K562 (cell line): ENCODE data around the gene KCNC4. TPM values are rescaled to one million over a fixed set of nuclear protein-coding genes. Genes with fewer than 3 reads are reported as not detected.
A peak's percentile ranks its signal among the peaks of the same experiment; 100 is the strongest.

ENCODE experiments used
- CBX5 ChIP-seq: IDR thresholded peaks from 2 replicates; pipeline ENCODE4 v1.6.1; 2014; ENCODE audit warnings: low read depth, borderline replicate concordance
- CTBP1 ChIP-seq: fragments of 450-650 bp; IDR thresholded peaks from 2 replicates; pipeline ENCODE4 v1.6.1; 2016; ENCODE audit warnings: borderline replicate concordance
- GTF2F1 ChIP-seq: IDR thresholded peaks from 2 replicates; pipeline ENCODE4 v1.6.1; 2011; ENCODE audit warnings: low read depth, low read length, improper control_type of control experiment
- HDGF ChIP-seq: fragments of 450-650 bp; IDR thresholded peaks from 2 replicates; pipeline ENCODE4 v1.6.1; 2016
- HIVEP1 ChIP-seq: fragments of 250-450 bp; sonication (Bioruptor Pico); IDR thresholded peaks from 2 replicates; pipeline ENCODE4 v1.4.0; 2020; ENCODE audit warnings: mild to moderate bottlenecking
- LEF1 ChIP-seq: fragments of 450-650 bp; IDR thresholded peaks from 2 replicates; pipeline ENCODE4 v1.6.1; 2016; ENCODE audit warnings: mild to moderate bottlenecking
- RBM22 ChIP-seq: fragments of 200-400 bp; formaldehyde crosslinking; IDR thresholded peaks from 2 replicates; pipeline ENCODE4 v1.6.1; 2018; ENCODE audit warnings: low read length, low read depth; ENCODE audit not compliant: poor library complexity, severe bottlenecking
- TCF3 ChIP-seq: sonication (generic); formaldehyde crosslinking; IDR thresholded peaks from 2 replicates; pipeline ENCODE4 v1.4.0; 2020; ENCODE audit warnings: mild to moderate bottlenecking, missing genetic modification reagents
- TRIM24 ChIP-seq, 2 experiments: fragments of 450-650 bp; IDR thresholded peaks; 2 replicates each; pipeline ENCODE4 v1.6.1; 2016
- TRIM28 ChIP-seq: fragments of 450-650 bp; IDR thresholded peaks from 2 replicates; pipeline ENCODE4 v1.6.1; 2017
- XRCC5 ChIP-seq: fragments of 200-400 bp; formaldehyde crosslinking; IDR thresholded peaks from 2 replicates; pipeline ENCODE4 v1.6.1; 2017; ENCODE audit warnings: low read depth, mild to moderate bottlenecking, low read length
- ZNF253 ChIP-seq: fragments of 250-450 bp; sonication (Bioruptor Pico); conservative IDR thresholded peaks from 2 replicates; pipeline ENCODE4 v1.6.1; 2021; ENCODE audit warnings: mild to moderate bottlenecking
- polyA plus RNA-seq, 8 experiments: library from polyadenylated mRNA; depleted of rRNA in 4 of 8; stranded (reverse) in 5 of 8; unstranded in 3 of 8; fragments of >200 nt; fragmentation: Nextera tagmentation in 2 of 8; fragmentation: Illumina TruSeq in 1 of 8; extraction: Ambion mirVana in 2 of 8; extraction: Trizol in 1 of 8; gene quantifications; 2 replicates each; pipeline versions ENCODE4 v1.2.1 to v1.2.3, GENCODE V29; 2011 to 2014; ENCODE audit warnings: inconsistent platforms in 1 of 8, missing spikeins in 1 of 8
- total RNA-seq, 7 experiments: library from RNA; depleted of rRNA in 6 of 7; stranded (reverse); fragments of >200 nt in 6 of 7; fragmentation: Illumina TruSeq in 2 of 7; extraction: Trizol in 2 of 7; gene quantifications; 2 replicates each; pipeline versions ENCODE4 v1.2.1 to v1.2.3, GENCODE V29; 2011 to 2021; ENCODE audit warnings: low replicate concordance in 1 of 7
- TF ChIP-seq, protein P1 (sequence below): fragments of 150-350 bp; conservative IDR thresholded peaks from 2 replicates; pipeline ENCODE4 v1.6.1; 2014; ENCODE audit warnings: low read length
- TF ChIP-seq, protein P2 (sequence below): sonication (generic); formaldehyde crosslinking; IDR thresholded peaks from 2 replicates; pipeline ENCODE4 v1.8.1; 2023; ENCODE audit warnings: mild to moderate bottlenecking, missing genetic modification reagents, moderate library complexity
- TF ChIP-seq, protein P3 (sequence below): IDR thresholded peaks from 3 replicates; pipeline ENCODE4 v1.6.1; 2011; ENCODE audit warnings: borderline replicate concordance, mild to moderate bottlenecking, moderate library complexity; ENCODE audit not compliant: insufficient read length; ENCODE audit errors: extremely low read depth

Gene KCNC4
- total and polyA plus RNA-seq, 9 of the 15 experiments (the other 6 are each of a cell fraction or from before 2014, with no cell fraction given), result 0.07 to 1.8 (median 0.73) TPM

DNA sequence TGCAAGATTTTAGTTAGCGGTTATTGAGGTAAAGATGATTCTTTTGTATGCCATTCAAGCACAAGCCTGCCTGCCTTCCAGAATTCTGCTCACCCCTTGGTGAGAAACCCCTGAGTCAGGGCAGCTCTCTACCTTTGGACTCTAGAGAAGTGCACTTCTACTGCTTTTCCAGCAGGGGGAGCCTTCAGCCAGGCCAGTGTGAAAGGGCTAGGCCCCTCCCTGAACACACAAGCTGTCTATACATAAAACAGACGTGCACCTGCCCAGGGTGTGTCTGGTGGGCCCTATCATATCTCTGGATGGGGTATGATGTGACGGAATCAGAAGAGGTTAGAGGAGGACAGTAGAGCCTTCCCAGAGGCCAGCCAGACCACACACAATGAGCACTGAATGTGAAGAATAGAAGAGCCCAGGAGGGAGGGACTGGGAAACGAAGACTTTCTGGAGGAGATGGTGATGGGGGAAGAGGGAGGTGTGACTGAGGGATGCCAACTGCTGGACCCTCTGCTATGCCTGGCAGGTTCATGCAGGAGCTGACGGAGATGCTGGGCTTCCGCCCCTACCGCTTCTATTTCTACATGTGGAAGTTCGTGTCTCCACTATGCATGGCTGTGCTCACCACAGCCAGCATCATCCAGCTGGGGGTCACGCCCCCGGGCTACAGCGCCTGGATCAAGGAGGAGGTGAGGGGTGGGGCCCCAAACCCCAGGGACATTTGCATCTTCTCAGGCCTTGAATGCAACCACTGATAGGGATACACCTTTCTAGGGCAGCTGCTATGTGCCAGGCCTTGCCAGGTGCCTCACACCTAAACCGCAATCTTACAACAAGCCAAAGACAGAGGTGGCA lies 13.0 kb upstream of the KCNC4 start (continued):
- TF ChIP-seq RBM22 (no peak), XRCC5 (peak; percentile 61; the same call in 1 of the 2 replicates), HDGF (no peak), TCF3 (CRISPR knock-in tag) (no peak), CTBP1 (no peak), GTF2F1 (no peak), CBX5 (no peak), TRIM24 (IDR thresholded peaks at IDR 0.05) (no peak), LEF1 (no peak), ZNF253 (CRISPR knock-in tag) (0 out of 2 replicates have a peak, but pooled peaks have one; percentile 37), HIVEP1 (no peak), TRIM28 (no peak)
- TF ChIP-seq, protein P1, sequence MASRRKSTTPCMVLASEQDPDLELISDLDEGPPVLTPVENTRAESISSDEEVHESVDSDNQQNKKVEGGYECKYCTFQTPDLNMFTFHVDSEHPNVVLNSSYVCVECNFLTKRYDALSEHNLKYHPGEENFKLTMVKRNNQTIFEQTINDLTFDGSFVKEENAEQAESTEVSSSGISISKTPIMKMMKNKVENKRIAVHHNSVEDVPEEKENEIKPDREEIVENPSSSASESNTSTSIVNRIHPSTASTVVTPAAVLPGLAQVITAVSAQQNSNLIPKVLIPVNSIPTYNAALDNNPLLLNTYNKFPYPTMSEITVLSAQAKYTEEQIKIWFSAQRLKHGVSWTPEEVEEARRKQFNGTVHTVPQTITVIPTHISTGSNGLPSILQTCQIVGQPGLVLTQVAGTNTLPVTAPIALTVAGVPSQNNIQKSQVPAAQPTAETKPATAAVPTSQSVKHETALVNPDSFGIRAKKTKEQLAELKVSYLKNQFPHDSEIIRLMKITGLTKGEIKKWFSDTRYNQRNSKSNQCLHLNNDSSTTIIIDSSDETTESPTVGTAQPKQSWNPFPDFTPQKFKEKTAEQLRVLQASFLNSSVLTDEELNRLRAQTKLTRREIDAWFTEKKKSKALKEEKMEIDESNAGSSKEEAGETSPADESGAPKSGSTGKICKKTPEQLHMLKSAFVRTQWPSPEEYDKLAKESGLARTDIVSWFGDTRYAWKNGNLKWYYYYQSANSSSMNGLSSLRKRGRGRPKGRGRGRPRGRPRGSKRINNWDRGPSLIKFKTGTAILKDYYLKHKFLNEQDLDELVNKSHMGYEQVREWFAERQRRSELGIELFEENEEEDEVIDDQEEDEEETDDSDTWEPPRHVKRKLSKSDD, result no peak
- TF ChIP-seq, protein P2, sequence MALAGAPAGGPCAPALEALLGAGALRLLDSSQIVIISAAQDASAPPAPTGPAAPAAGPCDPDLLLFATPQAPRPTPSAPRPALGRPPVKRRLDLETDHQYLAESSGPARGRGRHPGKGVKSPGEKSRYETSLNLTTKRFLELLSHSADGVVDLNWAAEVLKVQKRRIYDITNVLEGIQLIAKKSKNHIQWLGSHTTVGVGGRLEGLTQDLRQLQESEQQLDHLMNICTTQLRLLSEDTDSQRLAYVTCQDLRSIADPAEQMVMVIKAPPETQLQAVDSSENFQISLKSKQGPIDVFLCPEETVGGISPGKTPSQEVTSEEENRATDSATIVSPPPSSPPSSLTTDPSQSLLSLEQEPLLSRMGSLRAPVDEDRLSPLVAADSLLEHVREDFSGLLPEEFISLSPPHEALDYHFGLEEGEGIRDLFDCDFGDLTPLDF (CRISPR knock-in tag), result no peak
- TF ChIP-seq, protein P3, sequence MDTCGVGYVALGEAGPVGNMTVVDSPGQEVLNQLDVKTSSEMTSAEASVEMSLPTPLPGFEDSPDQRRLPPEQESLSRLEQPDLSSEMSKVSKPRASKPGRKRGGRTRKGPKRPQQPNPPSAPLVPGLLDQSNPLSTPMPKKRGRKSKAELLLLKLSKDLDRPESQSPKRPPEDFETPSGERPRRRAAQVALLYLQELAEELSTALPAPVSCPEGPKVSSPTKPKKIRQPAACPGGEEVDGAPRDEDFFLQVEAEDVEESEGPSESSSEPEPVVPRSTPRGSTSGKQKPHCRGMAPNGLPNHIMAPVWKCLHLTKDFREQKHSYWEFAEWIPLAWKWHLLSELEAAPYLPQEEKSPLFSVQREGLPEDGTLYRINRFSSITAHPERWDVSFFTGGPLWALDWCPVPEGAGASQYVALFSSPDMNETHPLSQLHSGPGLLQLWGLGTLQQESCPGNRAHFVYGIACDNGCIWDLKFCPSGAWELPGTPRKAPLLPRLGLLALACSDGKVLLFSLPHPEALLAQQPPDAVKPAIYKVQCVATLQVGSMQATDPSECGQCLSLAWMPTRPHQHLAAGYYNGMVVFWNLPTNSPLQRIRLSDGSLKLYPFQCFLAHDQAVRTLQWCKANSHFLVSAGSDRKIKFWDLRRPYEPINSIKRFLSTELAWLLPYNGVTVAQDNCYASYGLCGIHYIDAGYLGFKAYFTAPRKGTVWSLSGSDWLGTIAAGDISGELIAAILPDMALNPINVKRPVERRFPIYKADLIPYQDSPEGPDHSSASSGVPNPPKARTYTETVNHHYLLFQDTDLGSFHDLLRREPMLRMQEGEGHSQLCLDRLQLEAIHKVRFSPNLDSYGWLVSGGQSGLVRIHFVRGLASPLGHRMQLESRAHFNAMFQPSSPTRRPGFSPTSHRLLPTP, result no peak
